Effector memory CD4-positive, alpha-beta T cell (primary cell): Measurements from ENCODE around the gene HOXC10.
A peak's percentile ranks its signal among the peaks of the same experiment; 100 is the strongest.

Source experiments
- DNase-seq, 3 donors: peaks; one replicate each; pipeline ENCODE4 v3.0.0-alpha.2; 2020
- H3K27ac ChIP-seq: 2 replicates; pipeline ENCODE4 v1.7.0; 2013; ENCODE audit warnings: mild to moderate bottlenecking, low read length, moderate library complexity; ENCODE audit not compliant: insufficient read depth, poor library complexity, severe bottlenecking
- H3K27me3 ChIP-seq: replicated peaks from 2 replicates; pipeline ENCODE4 v1.7.0; 2013; ENCODE audit warnings: mild to moderate bottlenecking, low read length; ENCODE audit not compliant: insufficient read depth, control insufficient read depth, poor library complexity, severe bottlenecking
- H3K36me3 ChIP-seq: 2 replicates; pipeline ENCODE4 v1.7.0; 2013; ENCODE audit warnings: mild to moderate bottlenecking, low read length, moderate library complexity; ENCODE audit not compliant: control insufficient read depth, insufficient read depth
- H3K4me1 ChIP-seq: 2 replicates; pipeline ENCODE4 v1.7.0; 2013; ENCODE audit warnings: low read length, mild to moderate bottlenecking; ENCODE audit not compliant: control insufficient read depth, insufficient read depth, poor library complexity, severe bottlenecking
- H3K4me3 ChIP-seq: 2 replicates; pipeline ENCODE4 v1.7.0; 2013; ENCODE audit warnings: low read length, low read depth, mild to moderate bottlenecking; ENCODE audit not compliant: insufficient read depth, poor library complexity, severe bottlenecking
- H3K9me3 ChIP-seq: 2 replicates; pipeline ENCODE4 v1.7.0; 2013; ENCODE audit warnings: mild to moderate bottlenecking, low read length, moderate library complexity; ENCODE audit not compliant: control insufficient read depth

The HOXC10 gene

DNA sequence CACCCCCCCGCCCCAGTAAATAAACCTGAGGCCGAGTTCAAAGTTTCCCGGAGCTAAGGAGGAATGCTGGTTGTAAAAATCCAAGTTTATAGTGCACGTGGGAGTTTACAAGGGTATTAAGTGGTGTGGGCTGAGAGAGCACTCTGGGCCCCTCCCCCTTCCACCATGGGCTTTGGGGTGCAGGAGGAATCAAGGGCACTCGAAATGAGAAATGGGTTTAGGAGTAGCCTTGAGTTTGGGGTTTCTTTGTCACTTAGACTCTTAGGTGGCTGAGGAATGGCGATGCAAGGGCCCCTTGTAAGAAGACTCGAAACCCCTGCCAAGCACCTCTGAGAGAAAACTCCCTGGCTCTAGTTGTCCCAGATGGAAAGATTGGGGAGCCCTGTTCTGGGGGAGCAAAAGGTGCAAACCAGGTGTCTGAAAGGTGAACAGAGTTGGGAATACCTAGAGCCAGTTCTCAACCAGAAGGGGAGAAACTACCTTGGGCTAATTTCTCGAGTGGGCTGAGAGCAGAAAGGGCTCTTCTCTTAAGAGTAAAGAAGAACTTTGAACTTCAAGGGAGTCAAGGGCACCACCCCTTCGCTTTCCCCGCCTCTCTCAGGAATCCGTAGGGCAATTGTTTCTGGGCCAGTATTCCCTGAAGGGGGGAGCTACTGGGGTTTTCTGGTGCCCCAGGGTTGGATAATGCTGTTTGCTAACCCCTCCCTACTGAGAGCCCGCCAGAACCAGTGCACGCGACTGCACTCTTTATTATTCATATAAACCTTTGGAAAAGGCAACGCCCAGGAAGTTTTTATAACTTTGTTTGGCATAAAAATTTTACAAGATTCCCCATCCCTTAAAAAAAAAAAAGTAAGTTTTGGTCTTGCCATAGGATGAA, 6.2 kb upstream of the HOXC10 start:
- Histone ChIP-seq H3K27me3 (peaks cover 95% of the 10 kb centered on the region), H3K9me3 (no peaks in the 10 kb centered on the region)

GRCh38 chr12:53980104-53980801, 4.7 kb upstream of the HOXC10 start:
- Histone ChIP-seq H3K27ac (no peak overlapping the region), H3K4me3 (no peak overlapping the region), H3K36me3 (no peaks in the 10 kb centered on the region), H3K9me3 (no peaks in the 10 kb centered on the region), H3K4me1 (peaks cover 9% of the 10 kb centered on the region), H3K27me3 (peaks cover 94% of the 10 kb centered on the region)
- no peak for DNase-seq

More for the DNA sequence above, 6.2 kb upstream of the HOXC10 start:
- peaks cover 24% of the 10 kb centered on the region for H3K4me1 ChIP-seq
- H3K4me3 ChIP-seq, result no peak overlapping the region
- H3K36me3 ChIP-seq, result no peaks in the 10 kb centered on the region
- no peak for DNase-seq
- no peak overlapping the region for H3K27ac ChIP-seq

GRCh38 chr12:53980802-53981496, 4.0 kb upstream of the HOXC10 start:
- Histone ChIP-seq H3K27ac (no peak overlapping the region), H3K4me1 (peaks cover 10% of the 10 kb centered on the region), H3K4me3 (no peak overlapping the region), H3K27me3 (peaks cover 94% of the 10 kb centered on the region), H3K36me3 (no peaks in the 10 kb centered on the region), H3K9me3 (no peaks in the 10 kb centered on the region)
- DNase-seq, result no peak

DNA sequence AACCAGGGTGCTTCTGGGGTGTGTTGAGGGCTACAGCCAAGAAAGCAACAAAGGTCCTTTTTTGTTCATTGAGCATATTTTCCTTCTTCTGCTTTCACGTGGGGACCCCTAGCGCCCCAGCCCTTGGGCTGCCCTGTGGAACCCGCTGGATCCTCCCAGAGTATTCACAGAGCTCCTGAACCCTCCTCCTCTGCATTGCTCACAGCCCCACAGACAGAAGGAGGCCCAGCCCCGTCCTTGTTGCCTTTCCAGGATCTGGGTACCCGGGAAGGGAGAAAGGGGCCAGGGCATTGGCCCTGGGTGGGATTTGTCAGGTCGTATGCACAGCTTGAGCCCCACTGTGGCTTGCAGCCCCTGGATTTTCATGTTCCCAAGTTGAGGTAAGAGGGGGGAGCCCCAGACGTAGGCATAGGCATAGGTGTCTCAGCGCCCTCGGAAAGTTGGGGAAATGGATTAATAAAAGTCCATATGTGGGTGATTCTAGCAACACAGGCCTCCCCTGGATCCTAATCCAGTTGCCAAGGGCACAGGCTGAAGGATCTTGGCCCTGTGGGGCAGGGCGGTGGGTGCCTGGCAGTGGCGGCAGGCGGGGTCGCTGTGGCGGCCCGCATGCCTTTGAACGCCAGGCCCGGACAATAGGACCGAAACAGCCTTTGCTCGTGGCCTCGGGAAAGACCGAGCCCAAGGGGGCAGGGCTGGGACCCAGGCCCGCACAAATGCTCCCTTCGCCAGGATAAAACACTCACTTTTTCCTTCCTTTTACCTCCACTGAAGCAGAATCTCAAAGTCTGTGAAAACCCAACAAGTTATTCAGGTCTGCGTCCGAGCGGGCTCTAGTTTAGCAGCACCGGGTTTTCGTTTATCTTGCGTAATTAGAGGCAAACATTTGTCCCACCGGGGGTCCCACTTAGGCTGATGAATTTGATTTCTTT, 3.0 kb upstream of the HOXC10 start:
- Histone ChIP-seq H3K27ac (no peak overlapping the region), H3K36me3 (no peaks in the 10 kb centered on the region), H3K27me3 (peaks cover 94% of the 10 kb centered on the region), H3K4me1 (peaks cover 15% of the 10 kb centered on the region), H3K4me3 (no peak overlapping the region), H3K9me3 (no peaks in the 10 kb centered on the region)
- DNase-seq, result no peak

DNA sequence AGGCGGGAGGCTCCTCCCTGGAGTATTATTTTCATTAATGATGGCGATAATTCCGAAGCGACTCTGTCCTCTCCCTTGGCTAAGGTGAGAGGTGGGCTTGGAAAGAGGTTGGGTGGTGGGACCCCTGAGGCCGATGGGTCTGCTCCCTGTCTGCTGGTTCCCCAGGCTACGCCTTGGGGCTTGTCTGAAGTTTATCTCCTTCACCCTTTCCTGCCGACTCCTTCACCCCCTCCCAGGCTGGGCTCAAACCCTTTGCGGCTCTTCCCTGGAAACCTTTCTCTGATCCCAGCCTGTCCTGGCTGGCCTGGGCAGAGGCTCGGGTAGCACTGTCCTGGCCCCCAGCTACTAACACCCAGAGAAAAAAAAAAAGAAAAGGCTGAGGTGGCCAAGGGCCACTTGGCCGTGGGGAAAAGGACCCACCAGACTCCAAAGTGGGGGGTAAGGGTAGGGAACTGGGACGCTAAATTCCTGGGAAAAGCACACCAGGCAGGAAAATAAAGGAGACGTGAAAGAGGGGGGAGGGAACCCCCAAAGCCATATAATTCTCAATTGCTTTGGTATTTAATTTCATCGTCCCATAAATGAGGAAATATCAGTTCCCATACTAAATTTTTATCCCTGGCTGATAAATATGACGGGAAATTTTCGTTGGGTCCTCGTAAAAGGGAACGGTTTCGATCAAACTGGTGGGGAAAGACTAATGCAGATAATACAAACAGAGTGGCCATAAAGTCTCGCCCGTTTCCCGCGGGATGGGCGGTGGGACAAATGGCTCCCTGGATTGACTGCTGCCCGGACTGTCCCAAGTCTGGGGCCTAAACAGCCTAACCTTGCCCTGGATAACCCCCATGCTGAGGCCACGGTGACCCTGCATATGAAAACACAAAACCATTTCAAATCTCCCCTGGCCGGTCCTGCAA, 2.0 kb upstream of the HOXC10 start:
- Histone ChIP-seq H3K27ac (no peak overlapping the region), H3K9me3 (no peaks in the 10 kb centered on the region), H3K27me3 (peaks cover 95% of the 10 kb centered on the region), H3K4me3 (no peak overlapping the region), H3K36me3 (no peaks in the 10 kb centered on the region), H3K4me1 (peaks cover 11% of the 10 kb centered on the region)
- DNase-seq, result no peak

DNA sequence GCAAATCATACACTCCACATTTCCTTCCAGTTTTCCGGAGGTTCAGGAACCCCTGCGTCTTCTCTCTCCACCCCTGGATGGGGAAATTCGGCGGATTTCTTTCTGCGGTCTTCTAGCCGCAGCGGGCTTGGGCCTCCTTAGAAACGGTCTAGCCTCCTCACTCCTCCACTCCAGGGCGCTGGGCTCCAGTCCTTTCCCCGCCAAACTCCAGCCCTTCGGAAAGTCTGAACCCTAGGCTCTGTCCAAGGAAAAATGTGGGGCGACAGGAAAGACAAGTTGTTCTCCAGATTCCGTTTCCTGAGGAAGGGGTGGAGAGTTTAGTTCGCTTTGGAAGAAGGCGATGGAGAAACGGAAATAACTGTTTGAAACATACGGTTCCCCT, 1.4 kb upstream of the HOXC10 start:
- no peak overlapping the region for H3K4me3 ChIP-seq

DNA sequence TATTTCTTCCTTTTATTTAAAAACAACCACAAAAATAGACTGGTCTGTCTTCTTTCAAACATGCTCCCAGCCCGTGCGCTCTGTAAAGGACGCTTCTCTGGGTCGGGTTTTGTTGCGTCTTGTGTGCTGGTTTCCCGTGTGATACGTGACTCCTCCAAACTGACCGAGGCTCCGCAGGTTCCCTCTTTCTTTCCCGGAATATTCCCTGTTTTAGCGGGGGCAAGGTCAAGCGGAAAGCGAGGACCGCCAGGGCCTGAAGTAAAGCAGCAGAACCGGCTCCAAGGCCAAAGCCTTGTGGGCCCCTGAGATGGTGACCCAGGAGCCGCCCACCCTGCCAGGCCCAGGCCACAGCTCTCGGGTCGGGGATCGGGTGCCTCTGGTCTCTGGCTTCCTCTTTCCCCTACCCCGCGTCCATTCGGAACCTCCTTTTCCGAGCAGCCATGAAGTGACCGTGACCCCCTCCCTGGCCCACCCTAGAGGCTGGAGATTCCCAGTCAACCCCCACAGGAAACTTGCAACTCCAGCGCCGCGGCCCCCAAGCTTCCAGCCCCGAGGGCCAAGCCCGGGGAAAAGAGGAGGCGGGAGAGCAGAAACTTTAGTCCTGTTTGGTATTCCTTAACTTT, 885 bp upstream of the HOXC10 start:
- DNase-seq, result no peak
- peaks cover 97% of the 10 kb centered on the region for H3K27me3 ChIP-seq
- no peak overlapping the region for H3K4me3 ChIP-seq
- no peaks in the 10 kb centered on the region for H3K9me3 ChIP-seq
- H3K4me1 ChIP-seq, result peaks cover 12% of the 10 kb centered on the region
- H3K36me3 ChIP-seq, result no peaks in the 10 kb centered on the region
- H3K27ac ChIP-seq, result no peak overlapping the region

More for the DNA sequence above, 1.4 kb upstream of the HOXC10 start:
- Histone ChIP-seq H3K4me1 (peaks cover 9% of the 10 kb centered on the region), H3K9me3 (no peaks in the 10 kb centered on the region), H3K36me3 (no peaks in the 10 kb centered on the region), H3K27me3 (peaks cover 96% of the 10 kb centered on the region), H3K27ac (no peak overlapping the region)
- no peak for DNase-seq

DNA sequence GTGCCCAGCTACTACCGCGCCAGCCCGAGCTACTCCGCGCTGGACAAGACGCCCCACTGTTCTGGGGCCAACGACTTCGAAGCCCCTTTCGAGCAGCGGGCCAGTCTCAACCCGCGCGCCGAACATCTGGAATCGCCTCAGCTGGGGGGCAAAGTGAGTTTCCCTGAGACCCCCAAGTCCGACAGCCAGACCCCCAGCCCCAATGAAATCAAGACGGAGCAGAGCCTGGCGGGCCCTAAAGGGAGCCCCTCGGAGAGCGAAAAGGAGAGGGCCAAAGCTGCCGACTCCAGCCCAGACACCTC, 697 bp downstream of the HOXC10 start:
- peaks cover 18% of the 10 kb centered on the region for H3K4me1 ChIP-seq
- peaks cover 95% of the 10 kb centered on the region for H3K27me3 ChIP-seq
- H3K4me3 ChIP-seq, result peak overlapping the region; percentile 6
- H3K9me3 ChIP-seq, result no peaks in the 10 kb centered on the region
- DNase-seq, result no peak
- no peak overlapping the region for H3K27ac ChIP-seq
- no peaks in the 10 kb centered on the region for H3K36me3 ChIP-seq
